Uterus (tissue), 2 donors: Measurements from ENCODE around the gene ZNRF2.

Source experiments
- POLR2A ChIP-seq, 2 donors: fragments of 450-650 bp; IDR thresholded peaks; one replicate each; pipeline ENCODE4 v1.6.1; 2016; ENCODE audit warnings: antibody characterized with exemption in 2 of 2, mild to moderate bottlenecking in 1 of 2, moderate library complexity in 1 of 2
- TF ChIP-seq, protein P1 (sequence below), 4 experiments: fragments of 200-600 bp in 2 of 4; fragments of 450-650 bp in 2 of 4; sonication (generic) in 2 of 4; IDR thresholded peaks; one replicate each; pipeline ENCODE4 v1.5.1; 2016 to 2019; ENCODE audit warnings: antibody characterized with exemption in 4 of 4, mild to moderate bottlenecking in 2 of 4, moderate library complexity in 1 of 4

DNA sequence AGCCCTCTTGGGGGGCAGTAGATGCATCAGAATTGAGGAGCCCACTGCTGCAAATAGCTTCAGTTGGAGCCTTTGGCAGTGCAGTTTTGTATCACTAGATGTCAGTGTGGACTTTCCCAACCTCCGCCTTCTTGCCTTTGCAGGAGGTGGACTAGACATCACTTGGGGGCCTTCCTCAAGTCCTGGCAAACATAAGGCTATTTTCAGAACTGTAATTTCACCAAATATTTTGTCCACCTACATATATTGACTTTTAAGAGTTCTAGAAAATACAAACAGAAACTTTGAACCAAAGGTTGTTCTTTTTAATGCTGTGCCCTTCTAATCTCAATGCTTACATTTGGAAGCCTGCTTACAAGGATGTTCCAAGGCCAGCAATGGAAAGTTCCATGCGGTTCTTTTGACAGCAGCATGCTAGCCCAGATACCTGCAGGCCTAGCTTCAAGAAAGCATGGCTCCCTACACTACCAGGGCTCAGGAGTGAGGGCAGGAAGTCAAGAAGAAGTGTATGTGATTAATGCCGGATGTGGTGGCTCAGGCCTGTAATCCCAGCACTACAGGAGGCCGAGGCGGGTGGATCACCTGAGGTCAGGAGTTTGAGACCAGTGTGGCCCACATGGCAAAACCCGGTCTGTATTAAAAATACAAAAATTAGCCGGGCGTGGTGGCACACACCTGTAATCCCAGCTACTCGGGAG is 8.0 kb upstream of the ZNRF2 start:
- no peak for TF ChIP-seq POLR2A (IDR thresholded peaks at IDR 0.05)
- TF ChIP-seq, protein P1, sequence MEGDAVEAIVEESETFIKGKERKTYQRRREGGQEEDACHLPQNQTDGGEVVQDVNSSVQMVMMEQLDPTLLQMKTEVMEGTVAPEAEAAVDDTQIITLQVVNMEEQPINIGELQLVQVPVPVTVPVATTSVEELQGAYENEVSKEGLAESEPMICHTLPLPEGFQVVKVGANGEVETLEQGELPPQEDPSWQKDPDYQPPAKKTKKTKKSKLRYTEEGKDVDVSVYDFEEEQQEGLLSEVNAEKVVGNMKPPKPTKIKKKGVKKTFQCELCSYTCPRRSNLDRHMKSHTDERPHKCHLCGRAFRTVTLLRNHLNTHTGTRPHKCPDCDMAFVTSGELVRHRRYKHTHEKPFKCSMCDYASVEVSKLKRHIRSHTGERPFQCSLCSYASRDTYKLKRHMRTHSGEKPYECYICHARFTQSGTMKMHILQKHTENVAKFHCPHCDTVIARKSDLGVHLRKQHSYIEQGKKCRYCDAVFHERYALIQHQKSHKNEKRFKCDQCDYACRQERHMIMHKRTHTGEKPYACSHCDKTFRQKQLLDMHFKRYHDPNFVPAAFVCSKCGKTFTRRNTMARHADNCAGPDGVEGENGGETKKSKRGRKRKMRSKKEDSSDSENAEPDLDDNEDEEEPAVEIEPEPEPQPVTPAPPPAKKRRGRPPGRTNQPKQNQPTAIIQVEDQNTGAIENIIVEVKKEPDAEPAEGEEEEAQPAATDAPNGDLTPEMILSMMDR (IDR thresholded peaks at IDR 0.05), result peak; percentile 63 to 69 (median 66)
